ENCODE results near the gene OSBPL2.

Gene OSBPL2

DNA sequence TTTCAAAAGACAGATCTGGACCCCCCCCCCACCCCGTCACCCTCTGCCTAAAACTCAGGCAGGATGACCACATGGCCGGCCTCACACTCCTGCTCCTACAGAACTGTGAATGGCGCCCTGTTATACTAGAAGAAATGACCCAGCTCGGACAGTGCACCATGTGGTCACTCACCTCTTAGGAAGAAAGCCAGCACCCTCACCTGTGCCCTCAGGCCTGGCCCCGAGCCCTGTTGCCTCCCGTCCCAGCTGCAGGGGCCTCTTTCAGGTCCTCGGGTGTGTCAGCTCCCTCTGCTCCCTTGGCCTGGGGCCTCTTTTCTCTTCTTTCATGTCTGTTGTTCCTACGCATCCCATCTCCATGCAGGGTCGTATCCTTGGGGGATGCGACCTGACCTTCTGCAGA is 23.7 kb downstream of the OSBPL2 start:
- DNase-seq: no peak

DNA sequence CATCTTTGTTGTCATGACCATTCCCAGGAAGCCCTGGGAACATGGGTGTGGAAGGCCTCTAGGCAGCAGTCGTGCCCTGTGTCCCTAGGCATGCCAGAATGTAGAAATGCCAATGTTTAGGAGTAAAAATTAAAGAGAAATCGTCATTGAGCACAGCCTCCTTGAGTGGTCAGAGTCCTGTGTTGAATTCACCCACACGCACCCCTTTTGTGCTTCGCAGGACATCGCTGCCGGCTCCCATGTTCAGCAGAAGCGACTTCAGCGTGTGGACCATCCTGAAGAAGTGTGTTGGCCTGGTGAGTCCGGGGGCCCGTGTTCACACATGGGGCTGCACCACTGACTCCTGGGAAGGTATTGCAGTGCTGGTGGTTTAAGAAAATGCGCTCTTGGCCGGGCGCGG is 25.1 kb downstream of the OSBPL2 start:
- no peak for DNase-seq

DNA sequence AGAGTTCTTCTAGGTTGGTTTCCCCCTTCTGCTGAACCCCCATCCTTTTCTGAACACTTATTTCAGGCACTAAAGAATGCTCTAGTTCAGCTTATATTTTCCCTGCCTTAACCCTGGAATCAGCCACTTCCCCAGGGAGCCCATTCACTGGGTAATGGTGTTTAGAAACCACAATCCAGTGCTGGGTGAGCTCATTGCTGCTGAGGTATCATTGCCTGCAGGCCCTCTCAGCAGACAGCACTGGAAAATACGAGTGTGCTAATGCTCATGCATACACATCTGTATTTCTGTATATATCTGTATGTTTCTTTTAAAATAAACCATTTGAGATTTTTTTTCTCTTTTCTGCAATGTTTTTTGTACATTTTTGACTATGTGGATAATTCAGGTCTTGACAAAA is 27.0 kb downstream of the OSBPL2 start:
- DNase-seq: no peak

DNA sequence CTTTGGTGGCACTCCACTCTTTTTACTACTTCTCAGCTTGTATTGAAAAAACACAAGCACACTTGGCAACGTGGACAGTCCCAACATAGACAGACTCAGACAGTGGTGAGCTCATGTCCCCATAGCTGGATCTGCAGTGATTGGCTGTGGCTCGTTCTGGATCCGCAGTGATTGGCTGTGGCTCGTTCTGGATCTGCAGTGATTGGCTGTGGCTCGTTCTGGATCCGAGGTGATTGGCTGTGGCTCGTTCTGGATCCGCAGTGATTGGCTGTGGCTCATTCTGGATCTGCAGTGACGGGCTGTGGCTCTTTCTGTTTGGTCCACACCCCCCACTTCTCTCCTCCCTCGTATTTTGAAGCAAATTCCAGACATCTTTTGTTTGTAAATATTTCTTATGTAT is 28.0 kb downstream of the OSBPL2 start:
- peak in 1 of 2 donors; percentile 22 for DNase-seq

DNA sequence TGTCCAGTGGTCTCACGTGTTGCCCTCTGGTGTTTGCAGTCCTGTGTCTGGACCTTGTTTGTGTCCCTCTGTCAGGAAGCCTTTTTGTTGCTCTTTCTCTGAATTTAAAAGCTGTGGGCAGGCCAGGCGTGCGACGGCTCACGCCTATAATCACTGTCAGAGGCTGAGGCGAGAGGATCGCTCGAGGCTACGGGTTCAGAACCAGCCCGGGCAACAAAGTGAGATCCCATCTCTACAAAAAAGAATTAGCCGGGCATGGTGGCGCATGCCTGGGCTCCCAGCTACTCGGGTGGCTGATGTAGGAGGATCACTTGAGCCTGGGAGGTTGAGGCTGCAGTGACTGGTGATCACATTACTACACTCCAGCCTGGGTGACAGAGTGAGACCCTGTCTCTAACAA is 28.5 kb downstream of the OSBPL2 start:
- no peak for DNase-seq

DNA sequence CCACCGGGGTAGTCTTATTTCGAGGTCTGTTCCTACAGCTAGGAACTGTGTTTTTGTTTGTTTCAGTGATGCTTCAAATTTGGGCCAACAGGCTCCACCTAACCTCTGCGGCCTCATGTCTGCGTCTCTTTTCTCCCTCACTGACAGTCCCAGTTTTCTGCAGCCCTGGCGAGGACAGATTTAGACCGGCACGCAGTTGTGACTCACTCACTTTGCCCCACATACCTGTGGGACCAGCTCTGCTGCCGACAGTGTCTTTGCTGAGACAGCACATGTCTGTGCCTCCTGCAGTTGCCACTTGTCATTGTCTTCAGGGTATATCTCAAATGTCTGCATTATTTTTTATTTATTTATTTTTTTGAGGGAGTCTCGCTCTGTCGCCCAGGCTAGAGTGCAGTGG is 29.2 kb downstream of the OSBPL2 start:
- no peak for DNase-seq

DNA sequence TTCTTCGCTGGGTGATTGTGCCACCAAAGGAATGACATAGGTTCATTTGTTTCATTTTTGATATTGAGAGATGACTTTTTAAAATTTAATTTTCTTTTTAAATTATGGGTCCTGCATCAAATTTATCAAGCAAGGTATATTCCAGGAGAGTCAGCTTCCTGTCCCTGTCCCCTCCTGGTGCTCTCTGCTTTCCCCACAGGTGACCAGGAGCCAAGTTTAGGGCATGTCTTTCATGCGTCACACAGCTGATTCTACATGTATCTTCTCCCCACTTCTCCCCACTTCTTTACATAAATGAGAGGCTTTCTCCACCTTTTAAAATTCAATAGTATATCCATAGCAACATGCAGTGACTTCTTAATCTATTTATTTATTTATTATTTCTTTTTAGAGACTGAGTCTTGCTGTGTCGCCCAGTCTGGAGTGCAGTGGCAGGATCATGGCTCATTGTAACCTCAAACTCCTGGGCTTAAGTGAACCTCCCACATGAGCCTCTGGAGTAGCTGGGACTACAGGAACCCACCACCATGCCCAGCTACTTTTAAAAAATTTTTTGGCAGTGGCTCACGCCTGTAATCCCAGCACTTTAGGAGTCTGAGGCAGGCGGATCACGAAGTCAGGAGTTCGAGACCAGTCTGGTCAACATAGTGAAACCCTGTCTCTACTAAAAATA is 30.0 kb downstream of the OSBPL2 start:
- DNase-seq: no peak

DNA sequence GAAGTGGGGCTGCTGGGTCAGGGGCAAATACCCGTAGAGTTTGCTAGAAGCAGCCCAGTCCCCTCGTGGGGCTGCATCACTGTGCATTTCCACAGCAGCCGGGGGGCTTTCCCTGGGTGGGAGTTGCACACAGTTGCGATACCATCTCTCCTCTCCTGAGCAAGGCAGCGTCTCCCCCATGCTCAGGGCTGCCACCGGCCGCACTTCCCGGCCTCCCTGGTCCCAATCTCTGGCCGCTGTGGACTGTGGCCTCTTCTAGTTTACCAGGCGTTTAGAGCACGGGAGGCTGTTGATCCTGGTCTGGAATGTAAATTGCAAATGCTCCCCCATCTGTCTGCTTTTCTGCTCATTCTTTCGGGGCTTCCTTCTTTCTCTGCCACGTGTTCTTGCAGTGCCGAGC is 31.1 kb downstream of the OSBPL2 start:
- no peak for DNase-seq

DNA sequence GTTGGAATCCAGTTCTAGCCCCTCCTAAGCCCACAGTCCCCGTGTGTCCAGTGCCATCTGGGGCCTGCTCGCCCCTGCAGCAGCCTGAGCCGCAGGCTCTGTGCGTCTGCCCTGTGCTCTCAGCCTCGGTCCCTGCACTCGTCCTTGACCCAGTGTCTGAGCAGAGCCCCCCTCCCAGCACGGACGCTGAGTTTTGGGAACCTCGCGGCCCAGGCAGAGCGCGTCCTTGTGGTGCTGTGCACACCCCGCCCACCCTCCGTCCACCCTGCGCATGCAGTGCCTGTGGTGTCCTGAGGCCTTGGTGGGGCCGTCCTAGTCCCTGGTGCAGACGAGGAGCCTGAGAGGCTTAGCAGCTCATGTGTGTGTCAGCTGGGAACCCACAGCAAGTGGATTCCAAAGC is 31.6 kb downstream of the OSBPL2 start:
- no peak for DNase-seq

DNA sequence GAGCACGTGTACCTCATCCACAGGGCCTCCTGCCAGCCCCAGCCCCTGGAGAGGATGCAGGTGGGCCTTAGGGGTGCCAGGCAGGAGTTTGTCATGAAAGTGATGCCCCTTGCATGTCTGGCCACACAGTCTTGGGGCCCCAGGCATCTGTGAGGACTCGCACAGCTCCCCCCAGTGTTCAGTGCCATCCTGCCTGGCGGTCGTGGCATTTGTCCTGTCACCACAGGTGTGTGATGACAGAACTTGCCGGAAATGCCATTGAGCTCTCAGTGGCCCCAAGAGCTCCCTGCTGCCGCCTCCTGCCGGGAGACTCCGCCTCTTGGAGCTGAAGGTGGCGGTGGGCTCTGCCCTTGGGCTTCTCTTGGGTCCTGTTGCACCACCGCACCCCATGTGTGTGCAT is 33.9 kb downstream of the OSBPL2 start:
- DNase-seq: no peak

DNA sequence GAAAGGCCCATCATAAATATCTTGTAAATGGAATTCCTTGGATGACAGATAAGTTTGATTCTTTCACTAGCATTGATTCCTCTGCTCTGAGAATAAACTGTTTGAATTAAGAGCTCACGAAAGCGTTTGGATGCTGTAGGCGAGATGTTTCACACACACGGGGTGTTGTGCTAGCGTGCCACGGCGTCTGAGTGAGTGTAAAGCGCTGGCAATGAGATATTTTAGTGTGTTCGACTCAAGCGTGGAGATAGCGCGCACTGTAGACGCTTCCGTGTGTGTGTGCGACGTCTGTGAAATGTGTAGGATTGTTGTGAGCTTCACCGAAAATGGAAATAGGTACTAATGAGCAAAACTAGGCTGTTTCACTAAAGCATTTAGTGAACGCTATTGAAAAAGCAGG is 35.1 kb downstream of the OSBPL2 start:
- no peak for DNase-seq

DNA sequence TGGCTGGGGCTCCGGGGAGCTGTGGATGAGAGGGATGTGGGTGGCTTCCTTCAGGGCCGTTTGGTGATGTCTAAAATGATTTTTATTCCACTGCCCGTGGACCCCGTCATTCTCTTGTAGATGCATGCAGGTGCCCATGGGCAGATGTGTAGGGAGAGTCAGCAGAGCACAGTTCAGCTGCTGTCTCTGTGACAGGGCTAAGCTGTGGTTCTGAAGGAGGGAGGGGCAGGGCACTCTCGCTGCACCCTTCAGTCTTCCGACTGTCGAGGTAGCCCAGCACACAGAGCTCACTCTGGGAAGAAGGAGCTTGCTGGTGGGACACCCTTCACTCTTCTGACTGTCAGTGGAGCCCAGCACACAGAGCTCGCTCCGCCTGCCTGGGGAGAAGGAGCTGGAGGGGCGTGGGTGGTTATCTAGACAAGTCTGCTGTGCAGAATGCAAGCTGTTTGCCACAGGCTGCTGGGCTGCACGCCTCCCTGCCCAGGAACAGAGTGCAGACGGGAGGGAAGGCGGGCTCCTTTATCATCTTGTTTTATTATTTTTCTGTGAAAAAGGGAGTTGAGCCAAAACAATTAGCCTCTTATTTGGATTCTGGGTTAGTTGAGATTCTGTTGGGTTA is 36.1 kb downstream of the OSBPL2 start:
- no peak for DNase-seq

DNA sequence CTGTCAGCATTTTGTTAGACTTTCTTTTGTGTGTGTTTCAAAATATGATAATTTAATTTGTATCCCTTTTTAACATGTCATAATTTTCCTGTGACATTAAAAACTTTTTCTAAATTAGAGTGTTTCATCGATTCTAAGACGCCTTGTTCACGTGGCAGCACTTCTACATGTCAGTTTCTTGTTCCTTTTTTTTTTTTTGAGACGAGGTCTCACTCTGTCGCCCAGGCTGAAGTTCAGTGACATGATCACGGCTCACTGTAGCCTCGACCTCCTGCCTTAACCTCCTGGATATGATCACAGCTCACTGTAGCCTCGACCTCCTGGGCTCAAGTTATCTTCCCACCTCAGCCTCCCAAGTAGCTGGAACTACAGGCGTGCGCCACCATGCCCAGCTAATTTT is 36.9 kb downstream of the OSBPL2 start:
- DNase-seq: no peak

DNA sequence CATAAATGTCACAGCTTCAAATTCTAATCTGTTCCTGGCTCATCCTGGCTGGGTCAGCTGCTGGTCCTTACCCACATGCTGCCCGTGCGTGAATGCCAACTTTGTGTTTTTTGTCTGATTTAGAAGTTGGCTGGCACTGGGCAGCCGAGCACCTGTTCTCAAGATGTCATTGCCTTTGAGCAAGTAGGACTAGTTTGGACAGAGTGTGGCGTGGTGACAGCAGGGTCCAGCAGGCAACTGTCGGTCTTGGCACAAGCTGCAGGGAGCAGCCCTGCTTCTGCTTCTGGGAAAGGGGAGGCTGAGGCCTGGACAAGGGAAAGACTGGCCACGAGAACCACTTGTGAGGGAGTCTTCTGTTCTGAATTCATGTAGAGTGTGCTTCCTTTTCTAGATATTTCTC is 38.1 kb downstream of the OSBPL2 start:
- DNase-seq: no peak

DNA sequence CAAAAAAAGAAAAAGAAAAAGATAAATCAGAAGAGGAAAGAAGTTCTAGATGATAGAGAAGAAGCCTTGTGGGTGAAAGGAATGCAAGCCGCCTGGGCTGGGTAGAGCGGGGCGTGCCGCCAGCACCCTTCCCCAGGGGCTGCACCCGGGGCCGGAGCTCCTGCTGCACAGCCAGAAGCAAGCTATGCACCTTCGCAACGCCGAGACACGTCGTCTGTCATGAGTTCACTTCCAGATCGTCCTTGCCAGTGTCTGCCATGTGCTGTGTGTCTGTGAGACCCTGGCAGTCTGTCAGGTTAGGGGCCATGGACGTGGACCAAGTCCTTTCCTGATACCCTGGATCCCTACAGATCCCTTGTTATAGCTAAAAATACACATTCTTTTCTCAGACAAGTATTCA is 38.9 kb downstream of the OSBPL2 start:
- DNase-seq: no peak

DNA sequence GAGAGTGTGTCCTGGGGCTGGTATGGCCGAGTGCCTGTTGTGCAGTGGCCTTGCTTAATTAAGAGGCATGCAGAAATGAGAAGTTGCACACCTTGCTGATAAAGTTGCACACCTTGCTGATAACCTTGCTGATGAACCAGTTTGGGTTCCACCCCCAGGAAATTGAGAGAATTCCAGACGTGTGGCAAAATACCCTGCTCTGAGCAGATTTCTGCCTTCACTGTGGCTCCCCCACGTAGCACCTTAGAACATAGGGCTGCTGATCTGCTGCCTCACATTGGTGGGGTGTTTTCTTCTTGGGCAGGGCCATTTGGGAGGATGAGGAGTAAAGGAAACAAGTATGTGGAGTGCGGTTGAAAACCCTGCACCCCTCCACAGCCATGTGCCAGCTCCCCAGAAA is 42.0 kb downstream of the OSBPL2 start:
- DNase-seq: no peak

DNA sequence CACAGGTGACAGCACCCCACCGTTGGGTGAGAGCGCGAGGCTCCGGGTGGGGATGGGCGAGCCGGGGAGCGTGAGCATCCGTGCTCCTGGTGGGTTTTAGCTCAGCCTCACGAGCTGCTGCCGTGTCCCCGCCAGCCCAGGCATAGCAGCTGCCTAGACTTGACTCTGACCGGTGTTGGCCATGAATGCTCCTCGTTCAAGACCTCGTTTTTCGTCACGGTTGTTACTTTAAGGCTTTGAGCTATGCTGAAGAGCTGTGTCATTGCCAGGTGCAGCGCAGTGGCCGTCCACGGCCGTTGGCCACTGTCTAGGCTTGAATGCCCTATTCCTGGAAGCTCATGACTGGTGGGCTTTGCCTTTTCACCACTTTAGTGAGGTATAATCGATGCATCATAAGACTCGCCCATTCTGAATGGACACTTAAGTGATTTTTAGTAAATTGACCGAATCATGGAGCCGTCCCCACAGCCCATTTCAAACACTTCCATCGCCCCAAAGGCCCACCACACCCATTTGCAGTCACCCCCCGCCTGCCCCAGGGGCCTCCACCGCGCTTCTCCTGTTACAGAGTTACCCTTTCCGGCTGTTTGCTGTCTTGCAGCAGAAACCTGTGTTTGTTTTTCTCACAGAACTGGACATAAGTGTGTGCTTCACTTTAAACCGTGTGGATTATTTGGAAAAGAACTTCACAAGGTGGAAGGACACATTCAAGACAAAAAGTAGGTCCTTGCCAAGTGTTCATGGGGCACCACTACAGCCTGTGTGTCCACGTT is 43.0 kb downstream of the OSBPL2 start:
- DNase-seq: no peak

DNA sequence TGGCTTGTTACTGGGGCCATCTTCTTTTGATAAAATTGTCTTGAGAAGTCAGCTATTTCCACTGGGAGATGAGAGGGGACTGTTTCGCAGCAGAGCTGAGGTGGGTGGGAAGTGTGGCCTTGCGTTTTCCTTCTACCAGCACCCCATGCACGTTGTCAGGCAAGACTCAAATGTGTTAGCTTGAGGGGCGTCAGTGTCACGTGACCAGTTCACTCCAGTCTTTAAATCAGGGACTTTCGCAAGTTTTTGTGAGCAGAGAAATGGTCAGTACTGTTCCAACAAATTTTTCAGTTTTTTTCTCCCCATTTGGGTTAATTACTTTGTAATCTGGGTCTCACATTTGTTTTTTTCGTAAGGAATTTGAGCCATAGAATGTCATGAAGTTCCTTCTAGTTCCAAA is 43.8 kb downstream of the OSBPL2 start:
- DNase-seq: no peak

DNA sequence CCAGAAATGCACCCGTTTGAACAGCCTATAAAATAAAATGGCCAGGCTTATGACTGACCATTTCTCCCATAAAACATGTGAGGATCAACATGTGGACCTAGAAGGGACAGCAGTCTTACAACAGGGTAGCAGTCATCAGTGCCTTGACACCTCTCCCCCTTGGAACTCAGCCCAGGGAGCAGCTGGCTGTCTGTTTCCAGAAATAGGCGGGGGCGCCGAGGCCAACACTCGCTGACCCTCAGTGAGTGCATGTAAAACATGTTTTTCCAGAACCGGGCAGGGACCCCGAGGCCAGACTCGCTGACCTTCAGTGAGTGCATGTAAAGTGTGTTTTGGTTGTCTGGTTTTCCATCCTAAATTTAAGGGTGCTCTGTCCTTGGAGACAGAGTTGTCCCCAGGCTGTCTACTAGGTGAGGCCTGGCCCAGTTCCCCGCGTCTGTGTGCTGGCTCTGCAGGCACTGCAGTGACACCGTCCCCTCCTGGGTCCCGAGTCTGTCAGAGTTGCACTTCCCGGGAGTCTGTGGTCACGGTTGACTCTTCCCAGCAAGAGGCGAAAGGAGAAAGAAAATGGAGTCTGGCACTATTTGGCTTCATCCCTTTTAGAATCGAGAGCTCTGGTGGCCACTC is 44.7 kb downstream of the OSBPL2 start:
- DNase-seq: no peak

DNA sequence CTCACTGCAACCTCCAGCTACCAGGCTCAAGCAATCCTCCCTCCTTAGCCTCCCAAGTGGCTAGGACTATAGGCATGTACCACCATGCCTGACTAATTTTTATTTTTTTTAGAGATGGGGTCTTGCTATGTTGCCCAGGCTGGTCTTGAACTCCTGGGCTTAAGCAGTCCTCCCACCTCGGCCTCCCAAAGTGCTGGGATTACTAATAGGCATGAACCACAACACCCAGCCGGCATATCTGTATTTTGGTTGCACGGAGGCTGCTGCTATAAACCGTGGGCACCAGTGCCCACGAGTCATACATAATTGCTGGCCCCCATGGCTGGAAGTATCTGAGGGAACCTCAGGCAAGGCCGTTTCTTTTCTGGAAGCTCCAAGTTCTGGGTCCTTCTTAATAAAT is 46.1 kb downstream of the OSBPL2 start:
- no peak for DNase-seq

DNA sequence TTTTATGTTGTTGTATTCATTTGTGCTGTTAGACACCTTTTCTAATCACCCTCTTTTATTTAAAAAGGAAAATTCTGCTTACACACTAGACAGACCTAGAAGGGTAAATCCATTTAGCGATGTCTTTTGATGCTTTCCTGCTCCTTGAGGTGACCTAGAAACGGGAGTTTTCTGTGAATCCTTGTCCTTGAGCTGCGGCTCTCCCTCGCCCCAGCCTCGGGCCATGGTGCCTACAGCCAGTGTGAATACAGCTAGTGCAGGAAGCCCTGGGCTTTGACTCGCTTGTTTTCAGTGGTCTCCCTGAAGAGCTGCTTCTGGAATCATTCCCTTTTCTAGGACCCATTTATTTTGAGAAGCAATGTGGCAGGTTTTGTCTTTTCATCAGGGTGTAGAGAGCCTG is 46.8 kb downstream of the OSBPL2 start:
- no peak for DNase-seq

DNA sequence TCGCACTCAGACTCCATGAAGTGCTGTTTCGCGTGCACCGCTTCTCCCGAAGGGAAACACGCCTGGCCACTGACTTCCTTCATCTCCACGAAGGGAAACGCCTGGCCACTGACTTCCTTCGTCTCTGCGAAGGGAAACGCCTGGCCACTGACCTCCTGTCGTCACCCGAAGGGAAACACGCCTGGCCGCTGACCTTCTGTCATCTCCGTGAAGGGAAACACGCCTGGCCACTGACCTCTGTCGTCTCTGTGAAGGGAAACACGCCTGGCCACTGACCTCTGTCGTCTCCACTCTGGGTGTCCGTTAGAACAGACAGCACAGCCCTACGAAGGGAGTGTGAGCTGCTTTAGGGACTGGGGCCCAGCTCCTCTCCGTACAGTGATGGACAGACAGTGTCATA is 47.4 kb downstream of the OSBPL2 start:
- DNase-seq: no peak

DNA sequence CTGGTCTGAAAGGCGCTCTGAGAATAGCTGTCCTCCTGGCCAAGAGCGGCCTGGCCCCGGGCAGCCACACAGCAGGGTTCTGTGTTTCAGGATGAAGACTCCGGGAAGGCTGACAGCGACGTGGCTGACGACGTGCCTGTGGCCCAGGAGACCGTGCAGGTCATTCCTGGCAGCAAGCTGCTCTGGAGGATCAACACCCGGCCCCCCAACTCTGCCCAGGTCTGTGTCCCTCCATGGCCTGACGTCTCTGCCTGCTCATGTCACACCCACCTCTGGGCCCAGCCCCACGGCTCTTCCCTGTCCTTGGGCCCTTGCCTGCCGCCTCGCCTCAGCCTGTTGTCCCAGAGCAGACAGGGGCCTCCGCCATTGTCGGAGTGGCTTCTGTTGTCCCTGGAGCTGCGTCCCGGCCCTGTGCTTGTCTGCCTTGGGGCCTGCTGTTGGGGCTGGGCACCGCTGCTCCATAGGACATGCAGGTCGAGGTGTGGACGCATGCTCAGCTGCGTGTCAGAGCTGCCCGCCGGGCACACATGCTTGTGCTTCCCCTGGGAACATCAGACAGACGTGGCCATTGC is 48.3 kb downstream of the OSBPL2 start:
- DNase-seq: no peak

DNA sequence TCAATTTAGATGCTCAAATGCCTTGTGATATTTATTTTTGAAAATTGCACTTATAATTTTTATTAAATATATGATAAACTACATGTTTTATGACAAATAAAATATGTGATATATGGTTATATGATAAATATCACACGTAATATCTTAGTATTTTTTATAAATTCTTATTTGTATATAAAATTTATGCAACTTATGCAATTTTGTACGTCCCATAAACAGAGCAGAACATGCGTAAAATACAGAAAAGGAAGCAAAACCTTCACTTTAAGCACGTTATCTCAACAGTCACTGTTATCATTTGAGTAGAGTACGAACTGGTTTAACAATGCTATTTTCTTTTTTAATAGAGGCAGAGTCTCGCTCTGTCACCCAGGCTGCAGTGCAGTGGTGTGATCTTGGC is 48.8 kb downstream of the OSBPL2 start:
- no peak for DNase-seq
